ENCODE data around the gene SYF2.

Gene SYF2

DNA sequence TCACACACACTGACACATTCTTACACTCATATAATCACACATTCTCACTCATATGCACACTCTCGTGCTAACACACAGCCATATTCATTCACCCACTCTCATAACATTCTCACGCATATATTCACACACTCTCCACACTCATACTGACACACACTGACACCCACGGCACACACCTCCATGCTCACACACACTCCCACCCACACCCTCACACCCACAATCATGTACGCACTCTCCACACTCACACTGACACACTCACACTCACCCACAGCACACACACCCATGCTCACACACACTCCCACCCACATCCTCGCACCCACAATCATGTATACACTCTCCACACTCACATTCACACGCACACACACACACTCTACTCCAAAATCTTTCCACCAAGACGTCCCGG lies 38.2 kb downstream of the SYF2 start:
- Histone ChIP-seq H3K27ac (replicated peaks) (no peak overlapping the region), H3K4me3 (replicated peaks; ENCODE audit: insufficient read depth, low read length) (no peak overlapping the region), H3K27me3 (ENCODE audit: insufficient read depth, poor library complexity, severe bottlenecking) (no peaks in the 10 kb centered on the region)
- no peak for TF ChIP-seq SPI1 (IDR thresholded peaks at IDR 0.05; ENCODE audit: borderline replicate concordance, low read depth)
- TF ChIP-seq POLR2AphosphoS5 (IDR thresholded peaks at IDR 0.05; ENCODE audit: low read depth) = no peak
- TF ChIP-seq, protein P1, sequence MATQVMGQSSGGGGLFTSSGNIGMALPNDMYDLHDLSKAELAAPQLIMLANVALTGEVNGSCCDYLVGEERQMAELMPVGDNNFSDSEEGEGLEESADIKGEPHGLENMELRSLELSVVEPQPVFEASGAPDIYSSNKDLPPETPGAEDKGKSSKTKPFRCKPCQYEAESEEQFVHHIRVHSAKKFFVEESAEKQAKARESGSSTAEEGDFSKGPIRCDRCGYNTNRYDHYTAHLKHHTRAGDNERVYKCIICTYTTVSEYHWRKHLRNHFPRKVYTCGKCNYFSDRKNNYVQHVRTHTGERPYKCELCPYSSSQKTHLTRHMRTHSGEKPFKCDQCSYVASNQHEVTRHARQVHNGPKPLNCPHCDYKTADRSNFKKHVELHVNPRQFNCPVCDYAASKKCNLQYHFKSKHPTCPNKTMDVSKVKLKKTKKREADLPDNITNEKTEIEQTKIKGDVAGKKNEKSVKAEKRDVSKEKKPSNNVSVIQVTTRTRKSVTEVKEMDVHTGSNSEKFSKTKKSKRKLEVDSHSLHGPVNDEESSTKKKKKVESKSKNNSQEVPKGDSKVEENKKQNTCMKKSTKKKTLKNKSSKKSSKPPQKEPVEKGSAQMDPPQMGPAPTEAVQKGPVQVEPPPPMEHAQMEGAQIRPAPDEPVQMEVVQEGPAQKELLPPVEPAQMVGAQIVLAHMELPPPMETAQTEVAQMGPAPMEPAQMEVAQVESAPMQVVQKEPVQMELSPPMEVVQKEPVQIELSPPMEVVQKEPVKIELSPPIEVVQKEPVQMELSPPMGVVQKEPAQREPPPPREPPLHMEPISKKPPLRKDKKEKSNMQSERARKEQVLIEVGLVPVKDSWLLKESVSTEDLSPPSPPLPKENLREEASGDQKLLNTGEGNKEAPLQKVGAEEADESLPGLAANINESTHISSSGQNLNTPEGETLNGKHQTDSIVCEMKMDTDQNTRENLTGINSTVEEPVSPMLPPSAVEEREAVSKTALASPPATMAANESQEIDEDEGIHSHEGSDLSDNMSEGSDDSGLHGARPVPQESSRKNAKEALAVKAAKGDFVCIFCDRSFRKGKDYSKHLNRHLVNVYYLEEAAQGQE (IDR thresholded peaks at IDR 0.05; ENCODE audit: insufficient replicate concordance, low read depth) = no peak
- no peak for TF ChIP-seq GABPA (IDR thresholded peaks at IDR 0.05; ENCODE audit: low read depth)
- no peak for DNase-seq (ENCODE audit: low read depth in 1 of 2, low spot score in 1 of 2)

DNA sequence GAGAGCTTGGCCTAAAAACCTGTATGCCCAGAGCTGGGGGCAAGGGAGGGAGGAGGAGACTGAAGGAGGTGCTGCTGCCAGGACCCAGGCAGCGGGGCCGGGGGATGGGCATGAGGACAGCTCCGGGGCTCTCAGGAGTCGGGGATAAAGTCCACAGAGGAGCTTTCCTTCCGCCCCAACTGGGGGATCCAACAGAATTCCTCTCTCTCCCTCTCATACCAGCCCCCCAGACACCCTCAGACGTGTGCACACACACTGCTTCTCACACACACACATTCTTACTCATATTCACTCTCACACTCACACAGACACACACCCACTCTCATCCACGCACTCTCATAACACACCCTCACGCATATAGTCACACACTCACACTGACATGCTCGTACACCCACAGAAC lies 39.1 kb downstream of the SYF2 start:
- no peak for DNase-seq (ENCODE audit: low read depth in 1 of 2, low spot score in 1 of 2)
- no peak overlapping the region for H3K27ac ChIP-seq (replicated peaks)
- TF ChIP-seq, protein P1 (IDR thresholded peaks at IDR 0.05; ENCODE audit: insufficient replicate concordance, low read depth) = no peak
- TF ChIP-seq, protein P2, sequence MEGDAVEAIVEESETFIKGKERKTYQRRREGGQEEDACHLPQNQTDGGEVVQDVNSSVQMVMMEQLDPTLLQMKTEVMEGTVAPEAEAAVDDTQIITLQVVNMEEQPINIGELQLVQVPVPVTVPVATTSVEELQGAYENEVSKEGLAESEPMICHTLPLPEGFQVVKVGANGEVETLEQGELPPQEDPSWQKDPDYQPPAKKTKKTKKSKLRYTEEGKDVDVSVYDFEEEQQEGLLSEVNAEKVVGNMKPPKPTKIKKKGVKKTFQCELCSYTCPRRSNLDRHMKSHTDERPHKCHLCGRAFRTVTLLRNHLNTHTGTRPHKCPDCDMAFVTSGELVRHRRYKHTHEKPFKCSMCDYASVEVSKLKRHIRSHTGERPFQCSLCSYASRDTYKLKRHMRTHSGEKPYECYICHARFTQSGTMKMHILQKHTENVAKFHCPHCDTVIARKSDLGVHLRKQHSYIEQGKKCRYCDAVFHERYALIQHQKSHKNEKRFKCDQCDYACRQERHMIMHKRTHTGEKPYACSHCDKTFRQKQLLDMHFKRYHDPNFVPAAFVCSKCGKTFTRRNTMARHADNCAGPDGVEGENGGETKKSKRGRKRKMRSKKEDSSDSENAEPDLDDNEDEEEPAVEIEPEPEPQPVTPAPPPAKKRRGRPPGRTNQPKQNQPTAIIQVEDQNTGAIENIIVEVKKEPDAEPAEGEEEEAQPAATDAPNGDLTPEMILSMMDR (IDR thresholded peaks at IDR 0.05; ENCODE audit: insufficient read depth, low read length) = no peak
- no peak for TF ChIP-seq POLR2AphosphoS5 (IDR thresholded peaks at IDR 0.05; ENCODE audit: low read depth)
- TF ChIP-seq SPI1 (IDR thresholded peaks at IDR 0.05; ENCODE audit: borderline replicate concordance, low read depth) = no peak
- TF ChIP-seq GABPA (IDR thresholded peaks at IDR 0.05; ENCODE audit: low read depth) = no peak
- no peak overlapping the region for H3K4me3 ChIP-seq (replicated peaks; ENCODE audit: insufficient read depth, low read length)
- H3K27me3 ChIP-seq (ENCODE audit: insufficient read depth, poor library complexity, severe bottlenecking) = no peaks in the 10 kb centered on the region

DNA sequence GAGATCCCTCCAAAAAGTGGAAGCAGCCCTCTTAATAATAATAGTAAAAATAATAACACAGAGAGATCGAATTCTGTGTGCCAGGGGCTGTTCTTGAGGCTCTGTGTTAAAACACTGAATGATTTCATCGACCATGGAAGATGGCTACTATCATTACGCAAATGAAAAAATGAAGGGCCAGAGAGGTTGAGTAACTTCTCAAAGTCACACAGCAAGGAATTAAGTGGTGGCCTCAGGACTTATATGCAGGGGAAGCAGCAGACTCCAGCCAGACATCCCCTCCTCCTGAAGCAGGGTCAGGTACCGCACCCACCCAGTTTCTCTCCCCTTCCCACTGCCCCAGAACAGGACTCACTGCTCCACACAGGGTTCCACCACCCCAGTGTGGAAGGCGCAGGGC lies 40.1 kb downstream of the SYF2 start:
- TF ChIP-seq, protein P2 (IDR thresholded peaks at IDR 0.05; ENCODE audit: insufficient read depth, low read length) = no peak
- no peak for TF ChIP-seq SPI1 (IDR thresholded peaks at IDR 0.05; ENCODE audit: borderline replicate concordance, low read depth)
- no peak for TF ChIP-seq POLR2AphosphoS5 (IDR thresholded peaks at IDR 0.05; ENCODE audit: low read depth)
- TF ChIP-seq GABPA (IDR thresholded peaks at IDR 0.05; ENCODE audit: low read depth) = no peak
- TF ChIP-seq, protein P1 (IDR thresholded peaks at IDR 0.05; ENCODE audit: insufficient replicate concordance, low read depth) = no peak
- Histone ChIP-seq H3K4me3 (replicated peaks; ENCODE audit: insufficient read depth, low read length) (no peak overlapping the region), H3K27me3 (ENCODE audit: insufficient read depth, poor library complexity, severe bottlenecking) (no peaks in the 10 kb centered on the region), H3K27ac (replicated peaks) (no peak overlapping the region)
- DNase-seq (ENCODE audit: low read depth in 1 of 2, low spot score in 1 of 2) = no peak

Data from HL-60 (cell line).